Stimulated activated CD8-positive, alpha-beta memory T cell treated with anti-CD3 and anti-CD28 coated beads, Interleukin-15, amount 100 ng/mL, for 24 hours (primary cell): Measurements from ENCODE around the gene SMARCA4.

Source experiments
- DNase-seq: peaks from one replicate; pipeline ENCODE4 v3.0.0-alpha.2; 2020; ENCODE audit warnings: low read depth

Gene SMARCA4

GRCh38 chr19:11010041-11010440, 49.2 kb downstream of the SMARCA4 start:
- no peak for DNase-seq

DNA sequence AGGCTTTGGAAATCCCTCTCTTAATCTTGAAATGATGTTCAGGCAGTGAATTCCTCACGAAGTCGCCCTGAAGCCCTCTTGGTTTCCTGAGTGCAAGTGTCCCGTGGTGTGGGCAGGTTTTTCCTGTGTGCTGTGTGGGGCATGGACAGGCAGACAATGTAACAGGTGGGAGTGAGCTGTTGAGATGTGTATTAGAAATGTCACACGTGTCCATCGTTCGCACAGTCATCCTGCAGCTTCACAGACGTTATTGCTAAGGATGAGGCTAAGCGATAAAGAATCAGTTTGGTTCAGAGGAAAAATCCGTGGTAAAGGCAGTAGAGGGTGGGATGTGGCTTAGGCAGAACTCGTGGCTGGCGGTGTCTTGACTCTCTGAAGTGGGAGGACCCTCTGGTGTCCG, 51.7 kb downstream of the SMARCA4 start:
- no peak for DNase-seq

GRCh38 chr19:11013771-11014170, 52.9 kb downstream of the SMARCA4 start:
- DNase-seq = no peak

- no peak for DNase-seq
These were observed 53.6 kb downstream of the SMARCA4 start for GRCh38 chr19:11014403-11014911.

- no peak for DNase-seq
These were observed 55.8 kb downstream of the SMARCA4 start for GRCh38 chr19:11016631-11017030.

DNA sequence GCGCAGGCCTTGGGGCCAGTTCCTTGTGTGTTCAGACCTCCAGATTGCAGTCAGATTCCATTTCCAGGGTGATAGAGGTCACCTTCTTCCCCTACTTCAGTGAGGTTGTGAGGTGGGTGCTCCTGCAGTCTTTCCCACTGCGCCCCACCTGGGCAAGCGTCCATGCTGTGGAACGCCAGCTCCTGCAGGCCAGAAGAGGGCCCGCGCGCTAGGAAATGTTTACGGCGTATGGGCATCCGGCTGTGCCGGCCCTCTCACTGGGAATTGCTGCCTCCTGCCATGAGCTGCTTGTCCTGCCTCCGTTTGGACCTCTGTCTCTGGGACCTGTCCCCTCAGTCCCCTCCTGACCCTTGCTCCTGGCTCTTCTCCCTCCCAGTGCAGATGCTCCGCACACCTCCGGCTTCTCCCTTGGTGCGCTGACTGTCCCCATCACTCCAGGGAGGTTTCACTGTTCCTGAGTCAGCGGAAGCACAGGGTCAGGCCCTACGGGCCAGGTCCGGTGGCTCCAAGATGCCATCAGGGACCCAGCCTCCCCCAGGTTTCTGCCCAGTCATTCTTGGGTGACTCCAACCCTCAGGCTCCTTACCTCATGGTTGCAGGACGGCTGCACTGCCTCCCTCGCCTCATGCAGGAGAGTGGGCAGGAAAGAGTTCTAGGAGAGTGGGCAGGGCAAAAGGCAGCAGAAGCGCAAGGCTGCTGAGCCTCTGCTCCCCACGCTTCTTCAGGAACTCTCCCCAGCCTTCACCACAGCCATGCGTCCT, 56.6 kb downstream of the SMARCA4 start:
- DNase-seq = no peak

DNA sequence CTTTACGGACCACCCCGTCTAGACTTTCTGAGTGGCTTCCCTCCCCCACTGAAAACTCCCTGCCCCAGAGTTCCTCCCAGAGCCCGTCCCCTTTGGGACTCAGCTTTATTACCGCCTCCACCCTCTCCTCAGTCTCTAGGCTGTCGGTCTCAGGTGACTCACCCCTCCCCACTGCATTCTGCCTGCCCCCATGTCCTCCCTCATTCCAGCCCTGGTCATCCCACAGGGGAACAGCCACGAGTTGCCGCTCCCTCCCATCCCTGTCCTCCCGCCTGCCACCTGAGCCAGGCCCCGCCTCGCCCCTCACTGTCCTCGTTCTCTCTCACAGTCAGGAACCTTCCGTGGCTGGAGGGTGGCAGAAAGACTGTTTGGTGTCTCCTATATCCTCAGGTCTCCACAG, 57.3 kb downstream of the SMARCA4 start:
- DNase-seq = no peak

- DNase-seq = no peak
These were observed 57.9 kb downstream of the SMARCA4 start for GRCh38 chr19:11018763-11019162.

DNA sequence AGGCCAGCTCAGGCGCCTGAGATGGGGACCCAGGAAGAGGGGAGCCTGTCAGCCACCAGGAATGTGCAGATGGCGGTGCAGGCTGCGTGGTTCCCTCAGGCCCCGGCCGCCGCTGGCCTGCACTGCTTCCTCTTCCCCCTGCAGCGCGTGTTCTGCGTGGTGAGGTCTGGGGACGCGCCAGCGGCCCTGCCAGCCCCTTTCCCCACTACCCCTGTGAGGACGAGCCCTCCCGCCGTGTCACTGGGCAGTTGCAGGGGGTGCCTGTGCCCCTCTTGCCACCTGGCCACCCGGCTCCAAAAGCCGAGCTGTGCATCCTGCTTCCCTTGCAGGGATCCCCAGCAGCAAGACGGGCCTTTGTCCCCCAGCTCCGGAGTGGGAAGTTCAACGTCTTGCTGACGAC, 58.4 kb downstream of the SMARCA4 start:
- no peak for DNase-seq

GRCh38 chr19:11019824-11020223, 59.0 kb downstream of the SMARCA4 start:
- DNase-seq = no peak

DNA sequence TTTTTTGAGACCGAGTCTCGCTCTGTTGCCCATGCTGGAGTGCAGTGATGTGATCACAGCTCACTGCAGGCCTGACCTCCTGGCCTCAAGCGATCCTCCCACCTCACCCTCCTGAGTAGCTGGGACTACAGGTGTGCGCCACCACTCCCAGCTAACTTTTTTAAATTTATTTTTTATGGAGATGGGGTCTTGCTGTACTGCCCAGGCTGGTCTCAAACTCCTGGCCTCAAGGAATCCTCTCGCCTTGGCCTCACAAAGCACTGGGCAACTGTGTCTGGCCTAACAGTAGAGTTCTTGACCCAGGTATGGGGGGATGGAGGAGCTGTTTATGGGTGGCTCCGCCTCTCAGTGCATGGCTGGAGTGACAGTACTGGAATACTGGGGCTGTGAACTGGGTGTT, 59.6 kb downstream of the SMARCA4 start:
- DNase-seq = no peak

- no peak for DNase-seq
These were observed 60.3 kb downstream of the SMARCA4 start for GRCh38 chr19:11020982-11021759.

- DNase-seq = no peak
These were observed 60.9 kb downstream of the SMARCA4 start for GRCh38 chr19:11021760-11022144.

DNA sequence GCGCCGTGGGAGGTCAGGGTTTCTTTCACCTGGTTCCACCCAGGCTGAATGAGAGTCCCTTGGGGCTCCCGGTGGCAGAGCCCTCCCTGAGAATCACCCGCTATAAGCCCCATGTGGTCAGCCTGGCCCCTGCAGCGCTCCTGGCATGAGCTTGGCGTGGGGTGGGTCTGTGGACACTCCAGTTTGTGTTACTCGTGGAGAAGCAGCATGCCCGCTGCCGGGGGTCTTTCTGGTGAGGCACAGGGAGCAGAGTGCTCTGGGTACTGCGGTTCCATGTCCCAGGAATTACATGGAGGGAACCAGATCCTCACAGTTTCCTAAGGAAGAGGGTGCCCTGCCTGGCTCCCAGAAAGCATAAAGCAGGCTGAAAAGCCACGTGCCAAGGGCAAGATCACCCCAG, 62.2 kb downstream of the SMARCA4 start:
- DNase-seq = no peak

DNA sequence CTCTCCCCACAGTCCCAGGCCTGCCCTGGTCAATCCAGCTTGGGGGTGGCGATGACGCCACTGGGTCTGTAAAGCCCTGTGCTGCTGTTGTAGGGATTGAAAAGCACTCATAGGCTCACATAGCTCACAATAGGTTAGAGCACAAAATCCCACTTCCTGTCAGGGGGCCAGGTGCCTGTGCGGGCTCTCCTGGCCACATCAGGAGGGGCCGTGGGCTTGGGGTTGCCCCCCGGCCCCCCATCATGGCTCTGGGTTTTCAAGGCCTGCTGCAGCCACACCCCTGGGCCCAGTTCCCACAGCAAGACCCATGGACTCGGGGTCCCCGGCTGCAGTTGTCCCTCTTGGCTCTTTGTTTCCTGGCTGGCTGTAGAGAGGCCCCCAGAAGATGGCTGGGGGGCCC, 62.9 kb downstream of the SMARCA4 start:
- no peak for DNase-seq

GRCh38 chr19:11024259-11024658, 63.4 kb downstream of the SMARCA4 start:
- DNase-seq = no peak

- no peak for DNase-seq
These were observed 64.2 kb downstream of the SMARCA4 start for GRCh38 chr19:11025006-11025405.

DNA sequence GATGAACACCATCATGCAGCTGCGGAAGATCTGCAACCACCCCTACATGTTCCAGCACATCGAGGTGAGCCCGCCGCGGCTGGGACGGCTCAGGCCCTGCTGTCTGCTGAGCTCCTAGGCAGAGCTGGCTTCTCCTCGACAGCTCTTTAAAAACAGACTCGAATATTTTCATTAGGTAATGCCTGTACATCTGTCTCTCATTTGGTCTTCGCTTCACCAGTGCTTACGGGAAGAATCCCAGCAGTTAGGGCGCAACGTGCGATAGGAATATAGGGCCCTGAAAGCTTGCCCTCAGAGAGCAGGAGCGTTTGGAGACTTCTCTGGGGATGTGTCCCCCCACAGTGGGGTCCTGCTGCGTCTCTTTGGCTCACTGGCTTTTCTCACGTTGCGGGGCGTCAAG, 64.6 kb downstream of the SMARCA4 start:
- DNase-seq = no peak

GRCh38 chr19:11025997-11026396, 65.2 kb downstream of the SMARCA4 start:
- DNase-seq = no peak

DNA sequence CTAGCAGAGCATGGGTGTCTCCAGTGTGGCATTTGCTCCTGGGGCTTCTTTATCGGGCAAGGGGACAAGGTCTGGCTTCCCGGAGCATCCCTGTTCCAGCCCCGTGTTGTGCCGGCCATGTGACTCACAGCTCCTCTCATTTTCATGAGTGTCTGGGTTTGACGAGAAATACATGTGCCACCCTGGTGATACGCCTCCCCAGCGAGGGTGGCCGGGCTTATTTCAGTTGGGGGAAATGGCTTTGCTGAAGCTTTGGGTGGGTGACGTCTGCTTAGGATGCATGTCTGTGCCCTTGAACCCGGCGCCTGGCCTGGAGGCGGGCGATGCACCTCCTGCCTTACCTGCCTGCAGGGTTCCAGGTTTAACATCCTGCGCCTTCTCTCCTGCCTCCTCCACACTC, 66.6 kb downstream of the SMARCA4 start:
- no peak for DNase-seq

GRCh38 chr19:11028146-11028545, 67.3 kb downstream of the SMARCA4 start:
- DNase-seq = no peak

DNA sequence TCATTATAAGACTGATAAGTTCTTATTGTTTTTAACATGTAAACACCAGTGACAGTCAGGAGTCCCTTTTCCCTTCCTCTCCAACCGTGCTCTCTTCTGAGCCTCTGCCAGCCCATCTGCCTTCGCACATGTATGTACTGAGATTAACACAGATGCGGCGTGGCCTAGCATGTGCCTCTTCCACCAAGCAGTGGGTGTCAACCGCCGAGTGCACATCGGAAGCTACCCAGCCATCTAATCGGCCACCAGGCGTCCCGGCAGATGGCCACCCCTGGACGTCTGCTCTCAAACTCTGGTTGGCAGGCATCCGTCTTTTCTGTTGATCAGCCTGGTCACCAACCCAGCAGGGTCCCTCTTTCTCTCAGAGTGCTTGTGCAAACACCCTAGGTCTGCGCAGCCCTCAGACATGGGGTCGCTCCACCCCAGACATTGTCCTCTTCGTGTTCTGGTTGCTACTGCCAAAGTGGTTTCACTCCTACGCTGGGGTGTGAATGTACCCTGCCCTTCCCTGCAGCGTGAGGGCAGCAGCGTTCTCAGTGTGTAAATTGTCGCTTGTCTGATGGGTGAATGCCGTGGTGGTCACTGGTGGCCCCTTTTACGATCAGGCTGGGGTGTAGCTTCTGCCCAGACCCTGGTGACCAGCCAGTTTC, 70.7 kb downstream of the SMARCA4 start:
- no peak for DNase-seq

DNA sequence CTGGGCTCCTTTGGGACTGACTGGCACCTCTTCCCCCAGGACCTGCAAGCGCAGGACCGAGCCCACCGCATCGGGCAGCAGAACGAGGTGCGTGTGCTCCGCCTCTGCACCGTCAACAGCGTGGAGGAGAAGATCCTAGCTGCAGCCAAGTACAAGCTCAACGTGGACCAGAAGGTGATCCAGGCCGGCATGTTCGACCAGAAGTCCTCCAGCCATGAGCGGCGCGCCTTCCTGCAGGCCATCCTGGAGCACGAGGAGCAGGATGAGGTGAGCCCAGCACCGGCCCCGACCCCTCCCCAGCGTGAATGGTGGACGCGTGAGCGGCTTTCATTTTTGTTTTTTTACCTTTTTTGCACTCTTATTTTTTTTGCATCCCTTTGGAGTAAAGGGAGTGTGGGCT, 72.4 kb downstream of the SMARCA4 start:
- DNase-seq = no peak
